GM12801 (cell line): ENCODE measurements around the gene TET2.

Source experiments
- TF ChIP-seq, protein P1 (sequence below): IDR thresholded peaks from one replicate; pipeline ENCODE4 v1.5.1; 2011; ENCODE audit warnings: control low read depth; ENCODE audit not compliant: insufficient read length; ENCODE audit errors: extremely low read depth

The TET2 gene

DNA sequence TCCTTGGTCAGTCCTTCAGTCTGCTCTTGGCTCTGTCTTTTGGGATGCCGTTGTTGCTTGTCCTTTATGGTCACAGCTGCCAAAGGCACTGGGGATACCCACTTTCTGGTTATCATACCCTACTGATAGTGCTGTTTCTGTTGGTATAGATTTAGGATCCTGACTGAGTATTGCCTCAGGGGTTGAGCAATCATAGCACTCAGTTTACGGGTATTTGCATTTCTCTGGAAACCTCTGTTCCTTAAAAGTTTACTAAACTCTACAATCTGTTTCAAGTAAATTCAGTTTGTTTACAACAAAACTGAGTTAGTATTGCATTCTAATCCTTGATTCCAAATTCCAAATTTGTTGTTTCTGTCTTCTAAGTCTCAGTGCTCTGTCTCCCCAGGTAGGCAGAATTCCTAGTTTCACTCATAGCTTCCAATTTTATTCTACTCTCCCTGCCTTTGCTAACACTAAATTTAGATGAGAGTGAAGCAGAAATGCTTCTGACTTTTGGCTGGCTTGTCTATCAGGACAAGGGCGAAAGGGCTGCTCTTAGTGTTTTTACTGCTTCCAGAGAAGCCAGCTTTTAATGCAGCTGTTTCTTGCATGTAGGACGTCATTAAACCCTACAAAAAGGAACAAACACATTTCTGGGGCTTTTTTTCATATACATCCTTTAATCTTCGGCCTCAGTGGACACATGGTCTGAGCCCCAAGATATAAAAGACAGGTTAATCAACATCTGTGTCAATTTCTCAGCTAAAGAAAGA lies 17.2 kb upstream of the TET2 start:
- TF ChIP-seq, protein P1, sequence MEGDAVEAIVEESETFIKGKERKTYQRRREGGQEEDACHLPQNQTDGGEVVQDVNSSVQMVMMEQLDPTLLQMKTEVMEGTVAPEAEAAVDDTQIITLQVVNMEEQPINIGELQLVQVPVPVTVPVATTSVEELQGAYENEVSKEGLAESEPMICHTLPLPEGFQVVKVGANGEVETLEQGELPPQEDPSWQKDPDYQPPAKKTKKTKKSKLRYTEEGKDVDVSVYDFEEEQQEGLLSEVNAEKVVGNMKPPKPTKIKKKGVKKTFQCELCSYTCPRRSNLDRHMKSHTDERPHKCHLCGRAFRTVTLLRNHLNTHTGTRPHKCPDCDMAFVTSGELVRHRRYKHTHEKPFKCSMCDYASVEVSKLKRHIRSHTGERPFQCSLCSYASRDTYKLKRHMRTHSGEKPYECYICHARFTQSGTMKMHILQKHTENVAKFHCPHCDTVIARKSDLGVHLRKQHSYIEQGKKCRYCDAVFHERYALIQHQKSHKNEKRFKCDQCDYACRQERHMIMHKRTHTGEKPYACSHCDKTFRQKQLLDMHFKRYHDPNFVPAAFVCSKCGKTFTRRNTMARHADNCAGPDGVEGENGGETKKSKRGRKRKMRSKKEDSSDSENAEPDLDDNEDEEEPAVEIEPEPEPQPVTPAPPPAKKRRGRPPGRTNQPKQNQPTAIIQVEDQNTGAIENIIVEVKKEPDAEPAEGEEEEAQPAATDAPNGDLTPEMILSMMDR, result no peak

DNA sequence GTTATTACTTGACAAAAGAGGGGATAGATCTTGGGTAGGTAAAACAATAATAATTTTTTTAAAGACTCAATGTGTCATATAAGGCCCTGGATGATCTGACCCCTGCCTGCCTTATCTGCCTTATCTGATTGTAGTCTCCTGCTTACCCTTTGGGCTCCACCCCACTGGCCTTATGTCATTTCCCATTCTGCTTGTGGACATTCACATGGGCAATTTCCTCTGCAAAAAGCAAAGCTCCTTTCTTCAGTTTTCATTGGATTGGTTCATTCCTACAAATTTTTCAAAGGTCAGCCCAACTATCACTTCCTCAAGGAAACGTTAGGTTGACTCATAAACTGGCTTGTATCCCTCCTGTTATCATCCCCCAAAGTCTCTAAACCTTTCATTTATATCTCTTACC lies 15.7 kb upstream of the TET2 start:
- TF ChIP-seq, protein P1, result no peak

DNA sequence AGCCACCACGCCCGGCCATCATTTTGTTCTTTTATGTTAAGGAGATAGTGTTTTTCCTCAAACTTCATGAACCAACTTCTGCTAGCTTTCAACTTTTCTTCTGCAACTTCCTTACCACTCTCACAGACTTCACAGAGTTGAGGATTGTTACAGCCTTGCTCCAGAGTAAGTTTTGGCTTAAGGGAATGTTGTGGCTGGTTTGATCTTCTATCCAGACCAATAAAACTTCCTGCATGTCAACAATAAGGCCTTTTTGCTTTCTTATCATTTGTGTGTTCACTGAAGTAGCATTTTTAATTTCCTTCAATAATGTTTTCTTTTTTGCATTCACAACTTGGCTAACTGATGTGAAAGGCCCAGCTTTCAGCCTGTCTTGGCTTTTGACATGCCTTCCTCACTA lies 12.7 kb upstream of the TET2 start:
- TF ChIP-seq, protein P1, result no peak

DNA sequence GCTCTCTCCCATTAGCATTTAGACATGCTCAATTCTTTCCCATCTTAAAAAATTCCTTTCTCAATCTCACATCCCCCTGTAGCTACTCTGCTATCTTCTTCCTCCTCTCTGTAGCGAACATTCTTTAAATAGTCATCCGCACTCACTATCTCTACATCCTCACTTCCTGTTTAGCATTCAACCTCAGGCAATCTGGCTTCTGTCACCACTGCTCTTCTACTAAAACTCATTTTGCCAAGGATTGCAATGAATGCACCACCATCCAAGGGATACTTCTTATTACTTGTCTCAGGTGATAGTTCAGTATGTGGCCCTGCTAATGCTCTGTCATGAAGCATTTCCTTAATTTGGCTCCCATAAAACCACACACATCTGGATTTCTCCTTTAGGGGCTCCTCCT lies 10.9 kb upstream of the TET2 start:
- TF ChIP-seq, protein P1, result no peak

DNA sequence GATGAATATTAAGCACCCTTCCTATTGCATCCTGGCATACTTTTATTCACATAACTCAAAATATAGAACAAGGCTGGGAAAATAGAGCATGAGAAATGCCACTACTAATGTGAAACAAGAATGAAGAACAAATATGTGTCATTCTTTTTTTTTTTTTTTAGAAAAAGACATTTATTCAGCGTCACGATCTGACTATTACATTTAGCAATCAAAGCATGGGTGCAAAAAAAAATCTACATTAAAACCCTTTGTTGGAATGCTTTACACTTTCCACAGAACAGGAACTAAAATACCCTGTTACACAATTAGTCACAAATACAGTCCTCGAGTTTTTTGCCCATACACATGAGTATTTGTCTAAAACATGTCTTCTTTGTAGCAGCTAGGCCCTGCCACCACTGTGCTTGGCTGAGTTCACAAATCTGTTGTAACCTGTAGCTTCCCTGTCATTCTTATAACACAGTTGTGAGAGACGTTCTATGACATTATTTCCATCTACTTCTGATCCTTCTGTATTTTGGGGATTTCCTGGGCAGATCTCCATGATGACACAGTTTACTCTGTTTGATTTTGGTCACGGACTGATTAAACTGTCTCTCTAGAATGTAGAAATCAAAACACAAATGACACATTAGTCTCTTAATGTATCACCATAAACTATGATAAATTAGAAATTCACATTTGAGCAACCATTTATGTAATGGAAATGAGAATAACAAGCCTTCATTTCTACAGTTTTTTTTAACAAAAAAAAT lies 9.4 kb upstream of the TET2 start:
- TF ChIP-seq, protein P1, result no peak

DNA sequence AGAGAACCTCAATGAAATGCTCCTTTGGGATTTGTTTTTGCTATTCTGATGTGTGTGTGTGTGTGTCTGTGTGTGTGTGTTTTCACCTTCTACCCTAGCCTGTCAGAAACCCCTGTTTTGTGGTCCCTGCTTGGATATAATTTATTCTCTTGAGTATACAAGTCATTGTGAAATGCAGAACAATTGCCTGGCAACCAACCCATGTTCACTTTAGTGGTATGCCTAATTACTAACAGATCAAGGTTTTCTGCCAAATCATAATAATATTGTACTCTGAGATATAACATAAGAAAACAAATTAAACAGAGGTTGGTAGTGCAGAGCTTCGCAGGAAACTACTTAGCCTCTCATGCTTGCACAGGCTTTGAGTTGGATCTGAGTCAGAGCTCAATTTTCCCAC lies 7.0 kb upstream of the TET2 start:
- TF ChIP-seq, protein P1, result no peak

DNA sequence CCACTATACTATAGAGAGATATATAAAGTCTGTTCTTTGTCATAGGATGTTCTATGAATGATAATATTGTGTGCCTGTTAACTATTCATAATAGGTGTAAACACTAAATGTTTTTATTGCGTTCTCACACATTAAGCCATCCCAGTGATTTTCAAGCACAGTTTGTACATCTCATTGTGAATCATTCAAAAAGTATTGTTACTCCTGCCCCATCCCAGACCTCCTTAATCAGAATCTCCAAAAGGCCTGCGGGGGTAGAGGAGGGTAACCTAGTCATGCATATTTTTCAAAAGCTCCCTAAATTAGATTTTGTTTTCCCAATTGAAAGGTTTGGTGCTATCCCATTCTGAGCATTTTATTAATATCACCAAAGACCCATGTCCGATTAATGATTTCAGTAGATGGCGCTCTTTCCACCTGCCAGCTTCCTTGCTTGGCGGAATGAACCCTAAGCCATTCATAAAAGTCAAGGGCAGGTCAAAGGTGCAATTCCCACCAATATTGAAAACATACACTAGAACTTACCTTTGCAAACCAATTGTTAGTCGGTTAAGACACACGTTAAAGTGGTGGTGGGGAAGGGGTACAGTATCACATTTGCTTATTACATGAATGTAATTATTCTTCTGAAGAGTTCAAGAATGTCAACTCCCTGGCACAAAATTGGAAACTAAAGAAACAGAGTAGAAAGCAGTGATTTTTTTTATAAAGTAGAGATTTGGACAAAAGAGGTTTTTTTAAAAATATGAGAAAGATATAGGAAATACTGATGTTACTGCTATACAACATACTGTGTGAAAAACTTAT lies 5.8 kb upstream of the TET2 start:
- TF ChIP-seq, protein P1, result no peak
